HL-60 (cell line): ENCODE data around the gene MPI.
"Not testable (repeated sequence)": the region's sequence is repeated elsewhere in the genome, so short reads cannot be mapped to it uniquely, and the experiment has no call there.

Experiments used
- DNase-seq, 2 experiments: peaks; one replicate each; pipeline ENCODE4 v3.0.0-alpha.2; 2010 to 2020; ENCODE audit warnings: low read depth in 1 of 2, low spot score in 1 of 2
- H3K27ac ChIP-seq: fragments of 250-450 bp; sonication (Bioruptor Pico); replicated peaks from 2 replicates; pipeline ENCODE4 v1.5.1; 2020; ENCODE audit warnings: mild to moderate bottlenecking, moderate library complexity
- H3K27me3 ChIP-seq: fragments of 250-450 bp; sonication (Bioruptor Pico); 2 replicates; pipeline ENCODE4 v1.5.1; 2021; ENCODE audit warnings: mild to moderate bottlenecking, moderate library complexity; ENCODE audit not compliant: insufficient read depth, poor library complexity, severe bottlenecking
- H3K4me3 ChIP-seq: replicated peaks from 2 replicates; pipeline ENCODE4 v1.5.1; 2011; ENCODE audit warnings: mild to moderate bottlenecking, control low read depth, low read length; ENCODE audit not compliant: insufficient read depth
- CTCF ChIP-seq: IDR thresholded peaks from one replicate; pipeline ENCODE4 v1.5.1; 2011; ENCODE audit warnings: low read length, control low read depth, inconsistent platforms; ENCODE audit not compliant: insufficient read depth
- GABPA ChIP-seq: IDR thresholded peaks from 2 replicates; pipeline ENCODE4 v1.6.1; 2012; ENCODE audit warnings: low read depth
- POLR2AphosphoS5 ChIP-seq: IDR thresholded peaks from 2 replicates; pipeline ENCODE4 v1.6.1; 2012; ENCODE audit warnings: low read depth
- REST ChIP-seq: IDR thresholded peaks from 2 replicates; pipeline ENCODE4 v1.6.1; 2012; ENCODE audit warnings: low read depth; ENCODE audit not compliant: insufficient replicate concordance
- SPI1 ChIP-seq: IDR thresholded peaks from 2 replicates; pipeline ENCODE4 v1.6.1; 2012; ENCODE audit warnings: low read depth, mild to moderate bottlenecking, borderline replicate concordance

The MPI gene

GRCh38 chr15:74882528-74882927 lies 7.3 kb upstream of the MPI start:
- DNase-seq, result no peak
- Histone ChIP-seq H3K27ac (no peak overlapping the region), H3K27me3 (no peaks in the 10 kb centered on the region), H3K4me3 (no peak overlapping the region)
- TF ChIP-seq SPI1, result no peak
- no peak for TF ChIP-seq CTCF
- no peak for TF ChIP-seq GABPA
- TF ChIP-seq REST, result no peak
- no peak for TF ChIP-seq POLR2AphosphoS5

GRCh38 chr15:74884428-74885223 lies 5.2 kb upstream of the MPI start:
- Histone ChIP-seq H3K27me3 (no peaks in the 10 kb centered on the region), H3K4me3 (no peak overlapping the region), H3K27ac (no peak overlapping the region)
- no peak for DNase-seq
- no peak for TF ChIP-seq GABPA
- TF ChIP-seq POLR2AphosphoS5, result no peak
- TF ChIP-seq REST, result no peak
- TF ChIP-seq SPI1, result no peak
- TF ChIP-seq CTCF, result no peak

GRCh38 chr15:74885461-74885860 lies 4.4 kb upstream of the MPI start:
- TF ChIP-seq REST, result no peak
- no peak for TF ChIP-seq SPI1
- TF ChIP-seq CTCF, result no peak
- TF ChIP-seq GABPA, result no peak
- no peak for TF ChIP-seq POLR2AphosphoS5
- Histone ChIP-seq H3K4me3 (no peak overlapping the region), H3K27ac (no peak overlapping the region), H3K27me3 (no peaks in the 10 kb centered on the region)
- DNase-seq, result no peak

- not testable (repeated sequence) for DNase-seq, H3K4me3 ChIP-seq, H3K27ac ChIP-seq, H3K27me3 ChIP-seq
These were observed 2.2 kb upstream of the MPI start for GRCh38 chr15:74887537-74888193.
